GM23338 (cell line): ENCODE data around the gene SLC25A34. TPM values are rescaled to one million over a fixed set of nuclear protein-coding genes. Genes with fewer than 3 reads are reported as not detected.
A peak's percentile ranks its signal among the peaks of the same experiment; 100 is the strongest.

ENCODE experiments used
- ATAC-seq: fragments of 200-7000 bp; cut with Tn5 transposase; 3 replicates; pipeline ENCODE4 v1.9.1; 2020
- DNase-seq: peaks from one replicate; pipeline ENCODE4 v3.0.0-alpha.2; 2015; ENCODE audit warnings: low spot score
- H2AFZ ChIP-seq: fragments of 200-600 bp; sonication (generic); 2 replicates; pipeline ENCODE4 v1.8.0; 2016; ENCODE audit warnings: antibody characterized with exemption, mild to moderate bottlenecking, moderate library complexity
- H3F3A ChIP-seq: fragments of 200-600 bp; sonication (generic); replicated peaks from 2 replicates; pipeline ENCODE4 v1.8.0; 2017; ENCODE audit warnings: antibody characterized with exemption, mixed run types, low read depth
- H3K27ac ChIP-seq: fragments of 200-600 bp; sonication (generic); 2 replicates; pipeline ENCODE4 v1.6.1; 2016; ENCODE audit warnings: low read depth
- H3K27me3 ChIP-seq: fragments of 200-600 bp; sonication (generic); 2 replicates; pipeline ENCODE4 v1.8.0; 2016; ENCODE audit warnings: mild to moderate bottlenecking, mixed run types, moderate library complexity; ENCODE audit not compliant: insufficient read depth
- H3K36me3 ChIP-seq: fragments of 200-600 bp; sonication (generic); 2 replicates; pipeline ENCODE4 v1.8.0; 2016; ENCODE audit warnings: mild to moderate bottlenecking; ENCODE audit not compliant: insufficient read depth
- H3K4me1 ChIP-seq: fragments of 200-600 bp; sonication (generic); 2 replicates; pipeline ENCODE4 v1.8.0; 2016; ENCODE audit warnings: mild to moderate bottlenecking, moderate library complexity; ENCODE audit not compliant: insufficient read depth
- H3K4me2 ChIP-seq: fragments of 200-600 bp; sonication (generic); 2 replicates; pipeline ENCODE4 v1.7.1; 2017; ENCODE audit warnings: mixed run types
- H3K4me3 ChIP-seq: fragments of 200-600 bp; sonication (generic); 2 replicates; pipeline ENCODE4 v1.6.1; 2016; ENCODE audit warnings: mixed run types
- H3K79me2 ChIP-seq: fragments of 200-600 bp; sonication (generic); replicated peaks from 2 replicates; pipeline ENCODE4 v1.8.0; 2017; ENCODE audit warnings: mild to moderate bottlenecking; ENCODE audit not compliant: insufficient read depth
- H3K9me2 ChIP-seq: fragments of 200-600 bp; sonication (generic); 2 replicates; pipeline ENCODE4 v1.8.0; 2017; ENCODE audit not compliant: insufficient read depth
- H4K20me1 ChIP-seq: fragments of 200-600 bp; sonication (generic); replicated peaks from 2 replicates; pipeline ENCODE4 v1.8.0; 2017; ENCODE audit warnings: mild to moderate bottlenecking; ENCODE audit not compliant: insufficient read depth
- H3K27ac Mint-ChIP-seq: 2 replicates; pipeline ENCODE4 v1.8.0; 2020; ENCODE audit warnings: inconsistent platforms, mild to moderate bottlenecking, moderate library complexity, mixed read lengths
- H3K27me3 Mint-ChIP-seq: 3 replicates; pipeline ENCODE4 v1.8.0; 2022; ENCODE audit warnings: low read depth, mild to moderate bottlenecking, moderate library complexity, mixed read lengths, inconsistent platforms; ENCODE audit not compliant: insufficient read depth, poor library complexity
- H3K36me3 Mint-ChIP-seq: 3 replicates; pipeline ENCODE4 v1.8.0; 2021; ENCODE audit warnings: low read depth, mild to moderate bottlenecking, inconsistent platforms, moderate library complexity, mixed read lengths
- H3K4me1 Mint-ChIP-seq: 3 replicates; pipeline ENCODE4 v1.8.0; 2020; ENCODE audit warnings: mild to moderate bottlenecking, inconsistent platforms, mixed read lengths
- H3K4me3 Mint-ChIP-seq: 3 replicates; pipeline ENCODE4 v1.8.0; 2021; ENCODE audit warnings: moderate library complexity, mild to moderate bottlenecking, inconsistent platforms, mixed read lengths
- H3K9me3 Mint-ChIP-seq: 3 replicates; pipeline ENCODE4 v1.8.0; 2020; ENCODE audit warnings: moderate library complexity, mild to moderate bottlenecking, inconsistent platforms, mixed read lengths
- CREB1 ChIP-seq: fragments of 250-450 bp; sonication (Bioruptor Pico); IDR thresholded peaks from 2 replicates; pipeline ENCODE4 v1.5.0; 2020; ENCODE audit warnings: low read depth, mild to moderate bottlenecking, moderate library complexity
- EZH2phosphoT487 ChIP-seq: fragments of 200-600 bp; sonication (generic); IDR thresholded peaks from one replicate; pipeline ENCODE4 v1.8.1; 2018; ENCODE audit warnings: antibody characterized with exemption; ENCODE audit not compliant: unreplicated experiment
- JUNB ChIP-seq: IDR thresholded peaks from one replicate; pipeline ENCODE4 v1.6.1; 2016; ENCODE audit warnings: antibody characterized with exemption; ENCODE audit not compliant: unreplicated experiment
- NANOG ChIP-seq: IDR thresholded peaks from 2 replicates; pipeline ENCODE4 v1.6.1; 2016; ENCODE audit warnings: antibody characterized with exemption, borderline replicate concordance
- POLR2AphosphoS5 ChIP-seq: IDR thresholded peaks from 2 replicates; pipeline ENCODE4 v1.6.1; 2016; ENCODE audit warnings: antibody characterized with exemption, low read depth
- ZNF114 ChIP-seq: fragments of 250-450 bp; sonication (Bioruptor Pico); IDR thresholded peaks from 2 replicates; pipeline ENCODE4 v1.5.0; 2020; ENCODE audit warnings: mild to moderate bottlenecking, moderate library complexity
- polyA plus RNA-seq: library from polyadenylated mRNA; unstranded; fragments of >200 nt; fragmentation: Nextera tagmentation; extraction: Ambion mirVana; gene quantifications from 2 replicates; pipeline ENCODE4 v1.2.1, GENCODE V29; 2016
- total RNA-seq: library from RNA; depleted of rRNA; stranded (reverse); fragments of >200 nt; shearing (Covaris generic); gene quantifications from 2 replicates; pipeline ENCODE4 v1.2.3, GENCODE V29; 2014
- TF ChIP-seq, protein P1 (sequence below), 2 experiments: fragments of 200-600 bp in 1 of 2; sonication (generic) in 1 of 2; conservative IDR thresholded peaks; 2 replicates each; pipeline versions ENCODE4 v1.5.1 to v1.6.1; 2016 to 2017; ENCODE audit warnings: antibody characterized with exemption in 2 of 2, low read depth in 2 of 2, mild to moderate bottlenecking in 2 of 2, moderate library complexity in 1 of 2
- TF ChIP-seq, protein P2 (sequence below): fragments of 250-450 bp; sonication (Bioruptor Pico); IDR thresholded peaks from 2 replicates; pipeline ENCODE4 v1.5.0; 2020; ENCODE audit warnings: mild to moderate bottlenecking, moderate library complexity

Gene SLC25A34
- total and polyA plus RNA-seq, 2 experiments from 2014 or later: 0.11 to 3.5 TPM

DNA sequence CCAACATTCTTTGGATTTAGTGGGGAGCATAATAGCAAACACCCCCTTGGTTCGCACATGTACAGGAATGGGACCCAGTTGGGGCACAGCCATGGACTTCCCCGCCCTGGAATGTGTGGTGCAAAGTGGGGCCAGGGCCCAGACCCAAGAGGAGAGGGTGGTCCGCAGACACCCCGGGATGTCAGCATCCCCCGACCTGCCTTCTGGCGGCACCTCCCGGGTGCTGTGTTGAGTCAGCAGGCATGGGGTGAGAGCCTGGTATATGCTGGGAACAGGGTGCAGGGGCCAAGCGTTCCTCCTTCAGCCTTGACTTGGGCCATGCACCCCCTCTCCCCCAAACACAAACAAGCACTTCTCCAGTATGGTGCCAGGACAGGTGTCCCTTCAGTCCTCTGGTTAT is 49.6 kb downstream of the SLC25A34 start (continued):
- TF ChIP-seq, protein P1, sequence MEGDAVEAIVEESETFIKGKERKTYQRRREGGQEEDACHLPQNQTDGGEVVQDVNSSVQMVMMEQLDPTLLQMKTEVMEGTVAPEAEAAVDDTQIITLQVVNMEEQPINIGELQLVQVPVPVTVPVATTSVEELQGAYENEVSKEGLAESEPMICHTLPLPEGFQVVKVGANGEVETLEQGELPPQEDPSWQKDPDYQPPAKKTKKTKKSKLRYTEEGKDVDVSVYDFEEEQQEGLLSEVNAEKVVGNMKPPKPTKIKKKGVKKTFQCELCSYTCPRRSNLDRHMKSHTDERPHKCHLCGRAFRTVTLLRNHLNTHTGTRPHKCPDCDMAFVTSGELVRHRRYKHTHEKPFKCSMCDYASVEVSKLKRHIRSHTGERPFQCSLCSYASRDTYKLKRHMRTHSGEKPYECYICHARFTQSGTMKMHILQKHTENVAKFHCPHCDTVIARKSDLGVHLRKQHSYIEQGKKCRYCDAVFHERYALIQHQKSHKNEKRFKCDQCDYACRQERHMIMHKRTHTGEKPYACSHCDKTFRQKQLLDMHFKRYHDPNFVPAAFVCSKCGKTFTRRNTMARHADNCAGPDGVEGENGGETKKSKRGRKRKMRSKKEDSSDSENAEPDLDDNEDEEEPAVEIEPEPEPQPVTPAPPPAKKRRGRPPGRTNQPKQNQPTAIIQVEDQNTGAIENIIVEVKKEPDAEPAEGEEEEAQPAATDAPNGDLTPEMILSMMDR (conservative IDR thresholded peaks at IDR 0.05; ENCODE audit: low read depth in 2 of 2): no peak
- TF ChIP-seq EZH2phosphoT487 (no peak), ZNF114 (CRISPR knock-in tag) (no peak), CREB1 (CRISPR knock-in tag) (no peak), JUNB (no peak), NANOG (no peak)

DNA sequence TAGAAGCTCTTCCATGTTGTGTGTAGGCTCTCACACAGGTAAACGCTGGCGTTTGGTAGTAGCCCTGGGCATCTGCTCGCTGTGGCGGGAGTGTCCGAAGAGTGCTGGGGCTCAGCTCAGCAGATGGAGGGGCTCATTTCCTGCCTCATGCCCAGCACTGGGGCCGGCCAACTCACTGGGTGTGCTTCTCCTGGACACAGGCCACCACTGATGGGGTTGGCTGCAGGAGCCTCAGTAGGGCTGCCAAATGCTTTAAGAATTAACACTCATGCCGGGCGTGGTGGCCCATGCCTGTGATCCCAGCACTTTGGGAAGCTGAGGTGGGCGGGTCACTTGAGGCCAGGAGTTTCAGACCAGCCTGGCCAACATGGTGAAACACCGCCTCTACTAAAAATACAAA is 50.5 kb downstream of the SLC25A34 start:
- Histone ChIP-seq H3K4me3 (no peak overlapping the region), H3F3A (0 out of 2 replicates have a peak, but pooled peaks cover 10% of the 10 kb centered on the region), H3K4me2 (no peak overlapping the region), H3K9me2 (no peaks in the 10 kb centered on the region), H3K36me3 (peaks cover 11% of the 10 kb centered on the region), H3K4me1 (no peaks in the 10 kb centered on the region), H4K20me1 (no peaks in the 10 kb centered on the region; the same call in none of the 2 replicates), H2AFZ (no peak overlapping the region), H3K79me2 (no peaks in the 10 kb centered on the region), H3K27me3 (no peaks in the 10 kb centered on the region), H3K27ac (peak overlapping the region; percentile 74)
- Mint-ChIP-seq H3K27ac (no peak overlapping the region), H3K9me3 (no peaks in the 10 kb centered on the region), H3K4me1 (no peaks in the 10 kb centered on the region; the same call in 2 of the 3 replicates), H3K36me3 (peaks cover 29% of the 10 kb centered on the region), H3K4me3 (no peak overlapping the region), H3K27me3 (peaks cover 13% of the 10 kb centered on the region)
- TF ChIP-seq JUNB: no peak
- TF ChIP-seq EZH2phosphoT487: no peak
- no peak for TF ChIP-seq NANOG
- TF ChIP-seq CREB1 (CRISPR knock-in tag): no peak
- TF ChIP-seq, protein P2, sequence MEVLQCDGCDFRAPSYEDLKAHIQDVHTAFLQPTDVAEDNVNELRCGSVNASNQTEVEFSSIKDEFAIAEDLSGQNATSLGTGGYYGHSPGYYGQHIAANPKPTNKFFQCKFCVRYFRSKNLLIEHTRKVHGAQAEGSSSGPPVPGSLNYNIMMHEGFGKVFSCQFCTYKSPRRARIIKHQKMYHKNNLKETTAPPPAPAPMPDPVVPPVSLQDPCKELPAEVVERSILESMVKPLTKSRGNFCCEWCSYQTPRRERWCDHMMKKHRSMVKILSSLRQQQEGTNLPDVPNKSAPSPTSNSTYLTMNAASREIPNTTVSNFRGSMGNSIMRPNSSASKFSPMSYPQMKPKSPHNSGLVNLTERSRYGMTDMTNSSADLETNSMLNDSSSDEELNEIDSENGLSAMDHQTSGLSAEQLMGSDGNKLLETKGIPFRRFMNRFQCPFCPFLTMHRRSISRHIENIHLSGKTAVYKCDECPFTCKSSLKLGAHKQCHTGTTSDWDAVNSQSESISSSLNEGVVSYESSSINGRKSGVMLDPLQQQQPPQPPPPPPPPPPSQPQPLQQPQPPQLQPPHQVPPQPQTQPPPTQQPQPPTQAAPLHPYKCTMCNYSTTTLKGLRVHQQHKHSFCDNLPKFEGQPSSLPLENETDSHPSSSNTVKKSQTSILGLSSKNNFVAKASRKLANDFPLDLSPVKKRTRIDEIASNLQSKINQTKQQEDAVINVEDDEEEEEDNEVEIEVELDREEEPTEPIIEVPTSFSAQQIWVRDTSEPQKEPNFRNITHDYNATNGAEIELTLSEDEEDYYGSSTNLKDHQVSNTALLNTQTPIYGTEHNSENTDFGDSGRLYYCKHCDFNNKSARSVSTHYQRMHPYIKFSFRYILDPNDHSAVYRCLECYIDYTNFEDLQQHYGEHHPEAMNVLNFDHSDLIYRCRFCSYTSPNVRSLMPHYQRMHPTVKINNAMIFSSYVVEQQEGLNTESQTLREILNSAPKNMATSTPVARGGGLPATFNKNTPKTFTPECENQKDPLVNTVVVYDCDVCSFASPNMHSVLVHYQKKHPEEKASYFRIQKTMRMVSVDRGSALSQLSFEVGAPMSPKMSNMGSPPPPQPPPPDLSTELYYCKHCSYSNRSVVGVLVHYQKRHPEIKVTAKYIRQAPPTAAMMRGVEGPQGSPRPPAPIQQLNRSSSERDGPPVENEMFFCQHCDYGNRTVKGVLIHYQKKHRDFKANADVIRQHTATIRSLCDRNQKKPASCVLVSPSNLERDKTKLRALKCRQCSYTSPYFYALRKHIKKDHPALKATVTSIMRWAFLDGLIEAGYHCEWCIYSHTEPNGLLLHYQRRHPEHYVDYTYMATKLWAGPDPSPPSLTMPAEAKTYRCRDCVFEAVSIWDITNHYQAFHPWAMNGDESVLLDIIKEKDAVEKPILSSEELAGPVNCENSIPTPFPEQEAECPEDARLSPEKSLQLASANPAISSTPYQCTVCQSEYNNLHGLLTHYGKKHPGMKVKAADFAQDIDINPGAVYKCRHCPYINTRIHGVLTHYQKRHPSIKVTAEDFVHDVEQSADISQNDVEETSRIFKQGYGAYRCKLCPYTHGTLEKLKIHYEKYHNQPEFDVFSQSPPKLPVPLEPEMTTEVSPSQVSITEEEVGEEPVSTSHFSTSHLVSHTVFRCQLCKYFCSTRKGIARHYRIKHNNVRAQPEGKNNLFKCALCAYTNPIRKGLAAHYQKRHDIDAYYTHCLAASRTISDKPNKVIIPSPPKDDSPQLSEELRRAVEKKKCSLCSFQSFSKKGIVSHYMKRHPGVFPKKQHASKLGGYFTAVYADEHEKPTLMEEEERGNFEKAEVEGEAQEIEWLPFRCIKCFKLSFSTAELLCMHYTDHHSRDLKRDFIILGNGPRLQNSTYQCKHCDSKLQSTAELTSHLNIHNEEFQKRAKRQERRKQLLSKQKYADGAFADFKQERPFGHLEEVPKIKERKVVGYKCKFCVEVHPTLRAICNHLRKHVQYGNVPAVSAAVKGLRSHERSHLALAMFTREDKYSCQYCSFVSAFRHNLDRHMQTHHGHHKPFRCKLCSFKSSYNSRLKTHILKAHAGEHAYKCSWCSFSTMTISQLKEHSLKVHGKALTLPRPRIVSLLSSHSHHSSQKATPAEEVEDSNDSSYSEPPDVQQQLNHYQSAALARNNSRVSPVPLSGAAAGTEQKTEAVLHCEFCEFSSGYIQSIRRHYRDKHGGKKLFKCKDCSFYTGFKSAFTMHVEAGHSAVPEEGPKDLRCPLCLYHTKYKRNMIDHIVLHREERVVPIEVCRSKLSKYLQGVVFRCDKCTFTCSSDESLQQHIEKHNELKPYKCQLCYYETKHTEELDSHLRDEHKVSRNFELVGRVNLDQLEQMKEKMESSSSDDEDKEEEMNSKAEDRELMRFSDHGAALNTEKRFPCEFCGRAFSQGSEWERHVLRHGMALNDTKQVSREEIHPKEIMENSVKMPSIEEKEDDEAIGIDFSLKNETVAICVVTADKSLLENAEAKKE (CRISPR knock-in tag): no peak
- TF ChIP-seq POLR2AphosphoS5: peak; percentile 52
- DNase-seq: no peak
- peak; percentile 15 for ATAC-seq
